Osteoblast (primary cell): ENCODE results near the gene MEF2B. TPM values are rescaled to one million over a fixed set of nuclear protein-coding genes. Genes with fewer than 3 reads are reported as not detected.

Experiments used
- DNase-seq: peaks from one replicate; pipeline ENCODE4 v3.0.0; 2011; ENCODE audit warnings: low spot score, mixed read lengths; ENCODE audit not compliant: insufficient read length; ENCODE audit errors: missing footprints
- H2AFZ ChIP-seq: 2 replicates; pipeline ENCODE4 v1.6.0; 2011; ENCODE audit warnings: mild to moderate bottlenecking, low read length
- H3K27ac ChIP-seq: 2 replicates; pipeline ENCODE4 v1.5.1; 2011; ENCODE audit warnings: mild to moderate bottlenecking, low read depth, low read length, moderate library complexity
- H3K27me3 ChIP-seq: 2 replicates; pipeline ENCODE4 v1.6.0; 2012; ENCODE audit warnings: mild to moderate bottlenecking, control low read depth, inconsistent platforms, low read length, moderate library complexity; ENCODE audit not compliant: insufficient read depth
- H3K36me3 ChIP-seq: 2 replicates; pipeline ENCODE4 v1.5.1; 2011; ENCODE audit warnings: mild to moderate bottlenecking, low read length, control low read depth, moderate library complexity; ENCODE audit not compliant: insufficient read depth
- H3K4me1 ChIP-seq: 2 replicates; pipeline ENCODE4 v1.5.1; 2011; ENCODE audit warnings: mild to moderate bottlenecking, low read length, control low read depth, moderate library complexity; ENCODE audit not compliant: insufficient read depth
- H3K4me2 ChIP-seq: 2 replicates; pipeline ENCODE4 v1.6.0; 2011; ENCODE audit warnings: mild to moderate bottlenecking, low read length; ENCODE audit not compliant: insufficient read depth
- H3K4me3 ChIP-seq: fragments of 200-600 bp; sonication (generic); 3 replicates; pipeline ENCODE4 v1.5.1; 2012; ENCODE audit warnings: mild to moderate bottlenecking, low read length, inconsistent platforms; ENCODE audit not compliant: insufficient read depth
- H3K79me2 ChIP-seq: 2 replicates; pipeline ENCODE4 v1.6.0; 2012; ENCODE audit warnings: mild to moderate bottlenecking, low read length, control low read depth, inconsistent platforms; ENCODE audit not compliant: insufficient read depth
- H3K9me3 ChIP-seq: 2 replicates; pipeline ENCODE4 v1.5.1; 2011; ENCODE audit warnings: low read depth, low read length, control low read depth
- H4K20me1 ChIP-seq: 2 replicates; pipeline ENCODE4 v1.6.0; 2012; ENCODE audit warnings: mild to moderate bottlenecking, low read length, control low read depth; ENCODE audit not compliant: insufficient read depth
- total RNA-seq: library from RNA; depleted of rRNA; stranded (reverse); fragments of >200 nt; gene quantifications from 2 replicates; pipeline ENCODE4 v1.2.3, GENCODE V29; 2012
- TF ChIP-seq, protein P1 (sequence below): IDR thresholded peaks from 2 replicates; pipeline ENCODE4 v1.5.1; 2011; ENCODE audit warnings: mild to moderate bottlenecking, low read depth, low read length, moderate library complexity; ENCODE audit errors: extremely low read depth

The MEF2B gene
- total RNA-seq, 1 donor = 0.36 TPM

DNA sequence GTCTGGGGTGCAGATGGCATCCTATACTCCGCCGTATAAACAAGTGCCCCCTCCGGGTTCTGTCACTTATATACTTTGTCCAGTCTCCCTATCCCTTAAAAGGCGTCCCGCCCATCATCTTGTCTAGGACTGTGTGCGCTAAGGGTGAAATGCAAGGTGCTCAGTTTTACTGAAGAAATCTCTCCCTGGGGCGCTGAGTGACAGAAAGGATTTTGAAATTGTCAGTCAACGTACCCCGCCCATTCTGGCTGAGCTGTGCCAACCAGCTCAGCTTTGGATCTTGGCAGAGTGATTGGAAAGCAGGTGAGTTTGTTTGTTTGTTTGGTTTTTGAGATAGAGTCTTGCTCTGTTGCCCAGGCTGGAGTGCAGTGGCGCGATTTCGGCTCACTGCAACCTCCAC lies 27.7 kb downstream of the MEF2B start:
- H3K4me2 ChIP-seq = no peak overlapping the region
- H2AFZ ChIP-seq = no peak overlapping the region
- no peak for DNase-seq
- peaks cover 8% of the 10 kb centered on the region for H3K4me1 ChIP-seq
- no peaks in the 10 kb centered on the region for H3K36me3 ChIP-seq
- H3K27ac ChIP-seq = no peak overlapping the region
- H3K9me3 ChIP-seq = no peaks in the 10 kb centered on the region
- peaks cover 8% of the 10 kb centered on the region for H3K79me2 ChIP-seq
- no peaks in the 10 kb centered on the region for H4K20me1 ChIP-seq
- TF ChIP-seq, protein P1, sequence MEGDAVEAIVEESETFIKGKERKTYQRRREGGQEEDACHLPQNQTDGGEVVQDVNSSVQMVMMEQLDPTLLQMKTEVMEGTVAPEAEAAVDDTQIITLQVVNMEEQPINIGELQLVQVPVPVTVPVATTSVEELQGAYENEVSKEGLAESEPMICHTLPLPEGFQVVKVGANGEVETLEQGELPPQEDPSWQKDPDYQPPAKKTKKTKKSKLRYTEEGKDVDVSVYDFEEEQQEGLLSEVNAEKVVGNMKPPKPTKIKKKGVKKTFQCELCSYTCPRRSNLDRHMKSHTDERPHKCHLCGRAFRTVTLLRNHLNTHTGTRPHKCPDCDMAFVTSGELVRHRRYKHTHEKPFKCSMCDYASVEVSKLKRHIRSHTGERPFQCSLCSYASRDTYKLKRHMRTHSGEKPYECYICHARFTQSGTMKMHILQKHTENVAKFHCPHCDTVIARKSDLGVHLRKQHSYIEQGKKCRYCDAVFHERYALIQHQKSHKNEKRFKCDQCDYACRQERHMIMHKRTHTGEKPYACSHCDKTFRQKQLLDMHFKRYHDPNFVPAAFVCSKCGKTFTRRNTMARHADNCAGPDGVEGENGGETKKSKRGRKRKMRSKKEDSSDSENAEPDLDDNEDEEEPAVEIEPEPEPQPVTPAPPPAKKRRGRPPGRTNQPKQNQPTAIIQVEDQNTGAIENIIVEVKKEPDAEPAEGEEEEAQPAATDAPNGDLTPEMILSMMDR = no peak
- no peak overlapping the region for H3K4me3 ChIP-seq
- no peaks in the 10 kb centered on the region for H3K27me3 ChIP-seq

DNA sequence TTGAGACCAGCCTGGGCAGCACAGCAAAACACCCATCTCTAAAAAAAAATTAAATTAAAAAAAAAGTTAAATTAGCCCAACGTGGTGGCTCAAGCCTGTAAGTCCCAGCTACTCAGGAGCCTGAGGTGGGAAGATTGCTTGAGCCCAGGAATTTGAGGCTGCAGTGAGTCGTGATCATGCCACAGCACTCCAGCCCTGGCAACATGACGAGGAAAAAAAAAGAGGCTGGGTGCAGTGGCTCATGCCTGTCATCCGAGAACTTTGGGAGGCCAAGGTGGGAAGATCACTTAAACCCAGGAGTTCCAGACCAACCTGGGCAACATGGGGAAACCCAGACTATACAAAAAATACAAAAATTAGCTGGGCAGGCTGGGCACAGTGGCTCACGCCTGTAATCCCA lies 29.6 kb downstream of the MEF2B start:
- Histone ChIP-seq H3K27me3 (no peaks in the 10 kb centered on the region), H4K20me1 (no peaks in the 10 kb centered on the region), H3K9me3 (no peaks in the 10 kb centered on the region), H3K27ac (no peak overlapping the region), H3K36me3 (no peaks in the 10 kb centered on the region), H3K4me1 (peaks cover 8% of the 10 kb centered on the region), H2AFZ (no peak overlapping the region), H3K4me3 (no peak overlapping the region), H3K79me2 (peaks cover 13% of the 10 kb centered on the region), H3K4me2 (no peak overlapping the region)
- TF ChIP-seq, protein P1 = no peak
- no peak for DNase-seq

DNA sequence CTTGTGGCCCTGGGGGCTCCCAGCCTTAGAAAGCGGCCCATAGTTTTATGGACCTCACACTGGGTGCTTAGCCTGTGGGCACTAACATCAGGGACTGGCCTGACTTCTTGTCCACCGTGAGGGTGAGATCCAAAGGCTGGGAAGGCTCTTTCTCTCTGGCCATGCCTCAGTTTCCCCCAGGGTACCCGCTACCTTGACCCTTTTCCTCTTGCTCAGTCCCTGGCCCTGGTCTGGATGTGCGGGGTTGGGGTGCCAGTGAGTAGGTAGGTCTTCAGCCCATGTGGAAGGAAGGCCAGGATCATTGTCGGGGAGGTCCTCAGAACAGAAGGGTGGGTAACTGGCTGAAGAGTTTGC lies 30.2 kb downstream of the MEF2B start:
- no peak for DNase-seq
- H3K4me3 ChIP-seq = no peak overlapping the region
- no peaks in the 10 kb centered on the region for H3K36me3 ChIP-seq
- no peaks in the 10 kb centered on the region for H3K9me3 ChIP-seq
- TF ChIP-seq, protein P1 = peak; percentile 3
- H3K27ac ChIP-seq = no peak overlapping the region
- H3K4me1 ChIP-seq = peaks cover 8% of the 10 kb centered on the region
- peaks cover 13% of the 10 kb centered on the region for H3K79me2 ChIP-seq
- H2AFZ ChIP-seq = no peak overlapping the region
- no peaks in the 10 kb centered on the region for H4K20me1 ChIP-seq
- no peak overlapping the region for H3K4me2 ChIP-seq
- no peaks in the 10 kb centered on the region for H3K27me3 ChIP-seq

- DNase-seq = peak; percentile 100
- no peaks in the 10 kb centered on the region for H3K27me3 ChIP-seq
- peak within 1 kb of the TSS; percentile 100 for H2AFZ ChIP-seq
- peak within 1 kb of the TSS; percentile 99 for H3K4me3 ChIP-seq
- no peaks in the 10 kb centered on the region for H3K9me3 ChIP-seq
- peaks cover 8% of the 10 kb centered on the region for H3K4me1 ChIP-seq
- peak within 1 kb of the TSS; percentile 99 for H3K4me2 ChIP-seq
- H4K20me1 ChIP-seq = no peaks in the 10 kb centered on the region
- TF ChIP-seq, protein P1 = no peak
- H3K27ac ChIP-seq = peak within 1 kb of the TSS; percentile 90
- peaks cover 13% of the 10 kb centered on the region for H3K79me2 ChIP-seq
- no peaks in the 10 kb centered on the region for H3K36me3 ChIP-seq
Observed at GRCh38 chr19:19138109-19138981, 31.7 kb downstream of the MEF2B start, which contains the start of gene TMEM161A. Gene TMEM161A (minus strand): TSS chr19:19138478. CDS start chr19:19138428, 50 bp downstream.
